Measurements from ENCODE around the gene TTC9.

DNA sequence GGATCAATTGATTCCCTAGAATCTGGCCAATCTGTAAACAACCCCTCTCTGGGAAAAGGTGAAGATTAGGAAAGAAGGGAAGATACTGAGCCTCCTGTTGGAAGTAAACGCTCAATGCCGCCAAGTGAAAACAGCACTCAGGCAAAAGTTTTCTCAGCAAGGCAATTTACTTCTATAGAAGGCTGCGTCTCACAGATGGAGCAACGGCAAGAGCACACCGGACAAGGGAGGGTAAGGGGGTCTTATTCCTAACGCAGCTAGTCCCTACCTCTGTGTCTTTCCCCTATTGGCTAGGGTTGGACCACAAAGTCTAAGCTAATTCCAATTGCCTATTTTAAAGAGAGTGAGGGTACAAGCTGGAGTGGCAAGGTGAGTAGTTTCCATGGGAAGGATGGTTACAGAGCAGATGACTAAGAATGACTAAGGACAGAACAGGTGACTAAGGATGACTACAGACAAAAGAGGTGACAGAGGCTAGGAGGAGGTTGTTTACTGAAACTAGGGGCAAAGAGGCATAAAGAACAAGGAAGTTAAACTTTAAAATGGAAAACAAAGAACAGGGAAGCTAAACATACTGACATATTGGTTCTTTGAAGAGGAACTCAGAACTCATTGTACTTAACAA is 5.6 kb upstream of the TTC9 start:
- TF ChIP-seq PPARA (CRISPR knock-in tag; IDR thresholded peaks at IDR 0.05; ENCODE audit: borderline replicate concordance): no peak
- TF ChIP-seq, protein P1, sequence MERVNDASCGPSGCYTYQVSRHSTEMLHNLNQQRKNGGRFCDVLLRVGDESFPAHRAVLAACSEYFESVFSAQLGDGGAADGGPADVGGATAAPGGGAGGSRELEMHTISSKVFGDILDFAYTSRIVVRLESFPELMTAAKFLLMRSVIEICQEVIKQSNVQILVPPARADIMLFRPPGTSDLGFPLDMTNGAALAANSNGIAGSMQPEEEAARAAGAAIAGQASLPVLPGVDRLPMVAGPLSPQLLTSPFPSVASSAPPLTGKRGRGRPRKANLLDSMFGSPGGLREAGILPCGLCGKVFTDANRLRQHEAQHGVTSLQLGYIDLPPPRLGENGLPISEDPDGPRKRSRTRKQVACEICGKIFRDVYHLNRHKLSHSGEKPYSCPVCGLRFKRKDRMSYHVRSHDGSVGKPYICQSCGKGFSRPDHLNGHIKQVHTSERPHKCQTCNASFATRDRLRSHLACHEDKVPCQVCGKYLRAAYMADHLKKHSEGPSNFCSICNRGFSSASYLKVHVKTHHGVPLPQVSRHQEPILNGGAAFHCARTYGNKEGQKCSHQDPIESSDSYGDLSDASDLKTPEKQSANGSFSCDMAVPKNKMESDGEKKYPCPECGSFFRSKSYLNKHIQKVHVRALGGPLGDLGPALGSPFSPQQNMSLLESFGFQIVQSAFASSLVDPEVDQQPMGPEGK (CRISPR knock-in tag; IDR thresholded peaks at IDR 0.05; ENCODE audit: borderline replicate concordance): no peak
- TF ChIP-seq, protein P2, sequence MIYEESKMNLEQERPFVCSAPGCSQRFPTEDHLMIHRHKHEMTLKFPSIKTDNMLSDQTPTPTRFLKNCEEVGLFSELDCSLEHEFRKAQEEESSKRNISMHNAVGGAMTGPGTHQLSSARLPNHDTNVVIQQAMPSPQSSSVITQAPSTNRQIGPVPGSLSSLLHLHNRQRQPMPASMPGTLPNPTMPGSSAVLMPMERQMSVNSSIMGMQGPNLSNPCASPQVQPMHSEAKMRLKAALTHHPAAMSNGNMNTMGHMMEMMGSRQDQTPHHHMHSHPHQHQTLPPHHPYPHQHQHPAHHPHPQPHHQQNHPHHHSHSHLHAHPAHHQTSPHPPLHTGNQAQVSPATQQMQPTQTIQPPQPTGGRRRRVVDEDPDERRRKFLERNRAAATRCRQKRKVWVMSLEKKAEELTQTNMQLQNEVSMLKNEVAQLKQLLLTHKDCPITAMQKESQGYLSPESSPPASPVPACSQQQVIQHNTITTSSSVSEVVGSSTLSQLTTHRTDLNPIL (CRISPR knock-in tag; IDR thresholded peaks at IDR 0.05; ENCODE audit: low read depth): no peak
- TF ChIP-seq, protein P3, sequence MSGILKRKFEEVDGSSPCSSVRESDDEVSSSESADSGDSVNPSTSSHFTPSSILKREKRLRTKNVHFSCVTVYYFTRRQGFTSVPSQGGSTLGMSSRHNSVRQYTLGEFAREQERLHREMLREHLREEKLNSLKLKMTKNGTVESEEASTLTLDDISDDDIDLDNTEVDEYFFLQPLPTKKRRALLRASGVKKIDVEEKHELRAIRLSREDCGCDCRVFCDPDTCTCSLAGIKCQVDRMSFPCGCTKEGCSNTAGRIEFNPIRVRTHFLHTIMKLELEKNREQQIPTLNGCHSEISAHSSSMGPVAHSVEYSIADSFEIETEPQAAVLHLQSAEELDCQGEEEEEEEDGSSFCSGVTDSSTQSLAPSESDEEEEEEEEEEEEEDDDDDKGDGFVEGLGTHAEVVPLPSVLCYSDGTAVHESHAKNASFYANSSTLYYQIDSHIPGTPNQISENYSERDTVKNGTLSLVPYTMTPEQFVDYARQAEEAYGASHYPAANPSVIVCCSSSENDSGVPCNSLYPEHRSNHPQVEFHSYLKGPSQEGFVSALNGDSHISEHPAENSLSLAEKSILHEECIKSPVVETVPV (CRISPR knock-in tag; IDR thresholded peaks at IDR 0.05): no peak
- TF ChIP-seq ZFP3 (CRISPR knock-in tag; IDR thresholded peaks at IDR 0.05): no peak
- no peak for TF ChIP-seq ESRRG (CRISPR knock-in tag; IDR thresholded peaks at IDR 0.05)
- no peak for TF ChIP-seq TOX (CRISPR knock-in tag; IDR thresholded peaks at IDR 0.05; ENCODE audit: borderline replicate concordance)
